Measurements from ENCODE around the gene FSTL5.

Gene FSTL5

GRCh38 chr4:161937596-161937995 is 226.2 kb downstream of the FSTL5 start:
- Histone ChIP-seq H3K36me3 (ENCODE audit: control insufficient read depth in 1 of 2, insufficient read depth in 2 of 2, low read depth in 1 of 2, low read length in 2 of 2) (no peaks in the 10 kb centered on the region), H3K14ac (ENCODE audit: low read length in 2 of 2) (peak overlapping the region in 1 of 2 experiments; percentile 65), H3K4me2 (ENCODE audit: low read length, poor library complexity, severe bottlenecking) (no peak overlapping the region), H2AFZ (ENCODE audit: low read depth, low read length) (no peak overlapping the region), H2BK5ac (ENCODE audit: low read depth, low read length, poor library complexity, severe bottlenecking) (no peak overlapping the region), H3K27me3 (ENCODE audit: control insufficient read depth in 1 of 2, insufficient read depth in 1 of 2, low read length in 2 of 2) (no peaks in the 10 kb centered on the region), H4K8ac (ENCODE audit: low read length) (no peak overlapping the region), H3K79me1 (replicated peaks; ENCODE audit: low read length, poor library complexity, severe bottlenecking) (no peaks in the 10 kb centered on the region), H2AK5ac (ENCODE audit: low read length, severe bottlenecking) (peak overlapping the region; percentile 88), H2BK12ac (ENCODE audit: low read length in 2 of 2) (peak overlapping the region in 1 of 2 experiments; percentile 42), H3K27ac (ENCODE audit: low read length, poor library complexity, severe bottlenecking) (peak overlapping the region; percentile 71), H3K9me3 (ENCODE audit: control insufficient read depth, low read length) (no peaks in the 10 kb centered on the region), H3K18ac (ENCODE audit: low read depth in 1 of 2, low read length in 2 of 2) (peak overlapping the region; percentile 14 to 66), H3K4ac (ENCODE audit: low read depth in 1 of 2, low read length in 2 of 2) (peak overlapping the region in 1 of 2 experiments; percentile 61), H3K4me3 (ENCODE audit: insufficient read depth in 1 of 2, low read depth in 1 of 2, low read length in 2 of 2) (no peak overlapping the region), H4K91ac (ENCODE audit: low read length) (no peak overlapping the region), H3K4me1 (ENCODE audit: control insufficient read depth, insufficient read depth, low read depth, low read length) (peaks cover 3% of the 10 kb centered on the region), H3K9ac (ENCODE audit: low read length) (no peak overlapping the region), H3K23ac (ENCODE audit: low read length in 2 of 2) (no peak overlapping the region), H2BK15ac (ENCODE audit: low read depth, poor library complexity, severe bottlenecking) (no peak overlapping the region), H2BK120ac (ENCODE audit: low read depth, low read length) (no peak overlapping the region)
- WGBS, result 75% methylated on average over 1 of the region's 1 CpG
- no peak for DNase-seq

- Histone ChIP-seq H3K18ac (ENCODE audit: low read depth in 1 of 2, low read length in 2 of 2) (no peak overlapping the region), H2BK120ac (ENCODE audit: low read depth, low read length) (no peak overlapping the region), H3K4me3 (ENCODE audit: insufficient read depth in 1 of 2, low read depth in 1 of 2, low read length in 2 of 2) (no peak overlapping the region), H3K4ac (ENCODE audit: low read depth in 1 of 2, low read length in 2 of 2) (no peak overlapping the region), H2BK5ac (ENCODE audit: low read depth, low read length, poor library complexity, severe bottlenecking) (no peak overlapping the region), H3K9ac (ENCODE audit: low read length) (no peak overlapping the region), H4K8ac (ENCODE audit: low read length) (no peak overlapping the region), H4K91ac (ENCODE audit: low read length) (no peak overlapping the region), H2AK5ac (ENCODE audit: low read length, severe bottlenecking) (no peak overlapping the region), H2AFZ (ENCODE audit: low read depth, low read length) (no peak overlapping the region), H3K27me3 (ENCODE audit: control insufficient read depth in 1 of 2, insufficient read depth in 1 of 2, low read length in 2 of 2) (no peaks in the 10 kb centered on the region), H3K79me1 (replicated peaks; ENCODE audit: low read length, poor library complexity, severe bottlenecking) (no peaks in the 10 kb centered on the region), H2BK12ac (ENCODE audit: low read length in 2 of 2) (no peak overlapping the region), H3K27ac (ENCODE audit: low read length, poor library complexity, severe bottlenecking) (peak overlapping the region; percentile 74), H3K14ac (ENCODE audit: low read length in 2 of 2) (no peak overlapping the region), H3K4me1 (ENCODE audit: control insufficient read depth, insufficient read depth, low read depth, low read length) (peaks cover 3% of the 10 kb centered on the region), H3K4me2 (ENCODE audit: low read length, poor library complexity, severe bottlenecking) (no peak overlapping the region), H3K23ac (ENCODE audit: low read length in 2 of 2) (no peak overlapping the region), H2BK15ac (ENCODE audit: low read depth, poor library complexity, severe bottlenecking) (no peak overlapping the region), H3K36me3 (ENCODE audit: control insufficient read depth in 1 of 2, insufficient read depth in 2 of 2, low read depth in 1 of 2, low read length in 2 of 2) (no peaks in the 10 kb centered on the region), H3K9me3 (ENCODE audit: control insufficient read depth, low read length) (no peaks in the 10 kb centered on the region)
- DNase-seq, result peak; percentile 88
- WGBS, result 0% methylated on average over 1 of the region's 1 CpG
Observed at GRCh38 chr4:161936625-161937550, 226.9 kb downstream of the FSTL5 start.

- H3K36me3 ChIP-seq (ENCODE audit: control insufficient read depth in 1 of 2, insufficient read depth in 2 of 2, low read depth in 1 of 2, low read length in 2 of 2), result no peaks in the 10 kb centered on the region
- no peaks in the 10 kb centered on the region for H3K27me3 ChIP-seq (ENCODE audit: control insufficient read depth in 1 of 2, insufficient read depth in 1 of 2, low read length in 2 of 2)
- H2BK120ac ChIP-seq (ENCODE audit: low read depth, low read length), result no peak overlapping the region
- H3K9me3 ChIP-seq (ENCODE audit: control insufficient read depth, low read length), result no peaks in the 10 kb centered on the region
- no peak overlapping the region for H3K23ac ChIP-seq (ENCODE audit: low read length in 2 of 2)
- H2BK12ac ChIP-seq (ENCODE audit: low read length in 2 of 2), result no peak overlapping the region
- H4K91ac ChIP-seq (ENCODE audit: low read length), result no peak overlapping the region
- H2BK15ac ChIP-seq (ENCODE audit: low read depth, poor library complexity, severe bottlenecking), result no peak overlapping the region
- no peak overlapping the region for H2BK5ac ChIP-seq (ENCODE audit: low read depth, low read length, poor library complexity, severe bottlenecking)
- no peak overlapping the region for H3K18ac ChIP-seq (ENCODE audit: low read depth in 1 of 2, low read length in 2 of 2)
- H3K9ac ChIP-seq (ENCODE audit: low read length), result no peak overlapping the region
- H2AFZ ChIP-seq (ENCODE audit: low read depth, low read length), result no peak overlapping the region
- H3K79me1 ChIP-seq (replicated peaks; ENCODE audit: low read length, poor library complexity, severe bottlenecking), result no peaks in the 10 kb centered on the region
- peaks cover 3% of the 10 kb centered on the region for H3K4me1 ChIP-seq (ENCODE audit: control insufficient read depth, insufficient read depth, low read depth, low read length)
- H3K4ac ChIP-seq (ENCODE audit: low read depth in 1 of 2, low read length in 2 of 2), result no peak overlapping the region
- no peak overlapping the region for H3K4me3 ChIP-seq (ENCODE audit: insufficient read depth in 1 of 2, low read depth in 1 of 2, low read length in 2 of 2)
- H4K8ac ChIP-seq (ENCODE audit: low read length), result no peak overlapping the region
- no peak overlapping the region for H3K4me2 ChIP-seq (ENCODE audit: low read length, poor library complexity, severe bottlenecking)
- no peak for DNase-seq
- H3K14ac ChIP-seq (ENCODE audit: low read length in 2 of 2), result no peak overlapping the region
- no peak overlapping the region for H3K27ac ChIP-seq (ENCODE audit: low read length, poor library complexity, severe bottlenecking)
- WGBS, result 60% methylated on average over 1 of the region's 1 CpG
- no peak overlapping the region for H2AK5ac ChIP-seq (ENCODE audit: low read length, severe bottlenecking)
Observed at GRCh38 chr4:161931089-161931488, 232.7 kb downstream of the FSTL5 start.

- Histone ChIP-seq H4K91ac (ENCODE audit: low read length) (no peak overlapping the region), H3K18ac (ENCODE audit: low read depth in 1 of 2, low read length in 2 of 2) (no peak overlapping the region), H3K4me1 (ENCODE audit: control insufficient read depth, insufficient read depth, low read depth, low read length) (no peaks in the 10 kb centered on the region), H3K4ac (ENCODE audit: low read depth in 1 of 2, low read length in 2 of 2) (no peak overlapping the region), H2AFZ (ENCODE audit: low read depth, low read length) (no peak overlapping the region), H2BK15ac (ENCODE audit: low read depth, poor library complexity, severe bottlenecking) (no peak overlapping the region), H3K23ac (ENCODE audit: low read length in 2 of 2) (no peak overlapping the region), H2AK5ac (ENCODE audit: low read length, severe bottlenecking) (no peak overlapping the region), H2BK12ac (ENCODE audit: low read length in 2 of 2) (no peak overlapping the region), H3K9me3 (ENCODE audit: control insufficient read depth, low read length) (no peaks in the 10 kb centered on the region), H3K36me3 (ENCODE audit: control insufficient read depth in 1 of 2, insufficient read depth in 2 of 2, low read depth in 1 of 2, low read length in 2 of 2) (no peaks in the 10 kb centered on the region), H2BK5ac (ENCODE audit: low read depth, low read length, poor library complexity, severe bottlenecking) (no peak overlapping the region), H3K4me2 (ENCODE audit: low read length, poor library complexity, severe bottlenecking) (no peak overlapping the region), H2BK120ac (ENCODE audit: low read depth, low read length) (no peak overlapping the region), H3K9ac (ENCODE audit: low read length) (no peak overlapping the region), H4K8ac (ENCODE audit: low read length) (no peak overlapping the region), H3K4me3 (ENCODE audit: insufficient read depth in 1 of 2, low read depth in 1 of 2, low read length in 2 of 2) (no peak overlapping the region), H3K79me1 (replicated peaks; ENCODE audit: low read length, poor library complexity, severe bottlenecking) (no peaks in the 10 kb centered on the region), H3K14ac (ENCODE audit: low read length in 2 of 2) (no peak overlapping the region), H3K27me3 (ENCODE audit: control insufficient read depth in 1 of 2, insufficient read depth in 1 of 2, low read length in 2 of 2) (no peaks in the 10 kb centered on the region), H3K27ac (ENCODE audit: low read length, poor library complexity, severe bottlenecking) (no peak overlapping the region)
- no peak for DNase-seq
Observed at GRCh38 chr4:161929956-161930355, 233.8 kb downstream of the FSTL5 start.
